ENCODE results near the gene LPAR3.
"Not testable (repeated sequence)": the region's sequence is repeated elsewhere in the genome, so short reads cannot be mapped to it uniquely, and the experiment has no call there.

Gene LPAR3

DNA sequence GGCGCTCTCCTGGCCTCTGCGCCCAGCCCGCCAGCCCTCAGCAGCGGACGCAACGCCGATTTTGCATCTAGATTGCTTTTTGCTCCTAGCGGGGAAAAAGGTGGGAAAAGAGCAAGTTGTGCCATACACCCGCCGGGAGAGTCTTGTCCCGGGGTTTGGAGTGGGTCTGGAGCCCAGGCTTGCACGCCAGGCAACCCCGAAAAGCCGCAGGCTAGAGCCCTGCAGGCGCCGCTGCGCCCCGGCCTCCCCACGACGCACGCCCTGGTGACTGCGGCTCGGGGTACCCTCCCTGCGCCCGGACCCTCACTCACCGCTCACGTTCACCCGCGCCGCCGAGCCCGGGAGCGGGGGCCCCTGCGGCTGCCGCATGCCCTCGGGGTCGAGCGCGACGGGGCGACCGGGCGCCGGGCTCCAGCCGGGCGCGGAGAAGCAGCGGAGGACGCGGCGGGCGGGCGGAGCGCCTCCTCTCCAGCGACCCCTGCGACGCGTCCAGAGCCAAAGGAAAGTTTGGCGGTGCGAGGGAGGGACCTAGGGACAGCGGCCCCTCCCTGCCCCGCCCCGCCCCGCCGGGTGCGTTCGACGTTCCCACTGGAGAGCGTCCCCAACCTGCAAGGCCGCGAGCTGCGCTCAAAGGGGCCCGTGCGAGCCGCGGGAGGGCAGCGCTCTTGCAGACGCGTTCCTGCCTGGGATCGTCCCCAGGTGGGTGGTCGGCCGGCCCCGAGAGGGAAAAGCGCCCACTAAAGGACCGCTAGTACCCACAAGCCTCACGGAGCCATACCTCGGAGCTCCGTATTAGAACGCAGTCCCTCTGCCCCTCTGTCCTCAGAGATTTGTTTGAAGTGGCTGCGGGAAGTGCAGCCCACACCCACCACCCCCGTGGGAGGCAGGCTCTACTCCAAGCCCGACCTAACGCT is at the start of gene LPAR3:
TSS of gene LPAR3 (minus strand) at position 502 of the 914 bp plus-strand sequence. CDS start 27,086 bp downstream, outside the sequence.
- DNase-seq = no peak

- no peak for DNase-seq
Measured at GRCh38 chr1:84941843-84942242, 48.8 kb upstream of the LPAR3 start.

- DNase-seq = no peak
Measured at GRCh38 chr1:84940481-84940880, 47.5 kb upstream of the LPAR3 start.

- DNase-seq = no peak
Measured at GRCh38 chr1:84939761-84940160, 46.8 kb upstream of the LPAR3 start.

DNA sequence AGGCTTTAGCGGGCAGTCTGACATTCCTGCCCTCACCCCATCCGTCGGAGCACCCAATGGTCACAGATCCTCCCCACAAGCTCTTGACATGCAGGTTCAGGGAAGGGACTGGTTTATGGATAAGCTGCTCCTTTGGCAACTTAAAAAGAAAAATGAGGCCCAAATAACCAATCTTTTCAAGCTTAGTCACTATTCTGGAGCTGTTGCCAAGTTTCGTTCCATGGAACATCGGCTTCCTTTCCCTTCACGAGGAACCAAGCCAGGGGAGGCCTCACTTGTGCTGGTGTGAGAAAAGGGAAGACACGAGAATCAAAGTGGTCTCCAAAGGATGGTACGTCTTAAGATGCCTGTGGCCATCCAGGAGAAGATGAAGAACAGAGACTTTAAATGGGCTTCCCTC is 46.1 kb upstream of the LPAR3 start:
- DNase-seq = no peak

- DNase-seq = peak; percentile 53
Measured at GRCh38 chr1:84936116-84936810, 43.3 kb upstream of the LPAR3 start.

DNA sequence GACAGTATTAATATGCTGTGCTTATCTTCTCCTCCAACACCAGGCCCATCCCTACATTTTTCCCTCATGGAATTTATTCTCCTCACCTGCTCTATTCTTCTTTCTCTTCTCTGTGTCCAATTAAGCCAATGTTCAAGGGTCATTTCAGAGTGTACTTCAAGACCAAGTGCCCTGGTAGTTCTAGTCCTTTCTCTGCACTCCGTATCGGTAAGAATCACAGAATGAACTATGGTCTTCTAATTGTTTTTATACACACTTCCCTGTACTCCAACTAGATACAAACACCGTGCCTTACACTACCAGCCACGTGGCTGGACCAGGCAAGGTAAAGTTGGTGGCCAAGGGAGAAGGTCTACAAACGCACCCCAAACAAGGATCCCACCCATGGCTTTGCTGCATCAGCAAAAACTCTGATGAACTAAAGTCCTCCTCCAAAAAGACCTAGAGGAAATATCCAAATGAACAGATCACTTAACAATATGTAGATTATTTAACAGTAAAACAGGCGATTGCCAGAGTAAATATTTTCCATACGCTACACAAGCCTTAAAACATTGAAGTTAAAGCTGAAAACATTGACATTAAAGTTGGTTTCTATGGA is 40.1 kb upstream of the LPAR3 start:
- DNase-seq = no peak

DNA sequence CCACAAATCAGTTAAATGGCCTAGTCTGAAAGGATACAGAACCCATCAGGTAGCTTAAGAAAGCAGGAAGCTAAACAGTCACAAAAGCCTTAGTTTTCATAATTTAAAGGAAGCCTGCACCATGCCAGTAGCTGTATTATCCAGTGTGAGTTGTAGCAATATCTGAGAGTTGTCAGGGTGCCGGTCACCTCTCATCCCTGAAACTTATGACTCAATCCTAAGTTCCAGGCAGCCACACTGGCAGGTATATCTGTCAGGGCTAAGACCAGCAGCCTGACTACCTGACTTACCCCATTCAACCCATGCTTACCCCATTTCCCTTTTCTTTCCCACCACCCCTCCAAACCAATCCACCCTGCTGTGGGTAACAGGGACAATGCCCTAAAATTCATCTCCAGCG is 37.8 kb upstream of the LPAR3 start:
- DNase-seq = no peak

GRCh38 chr1:84930329-84930728 is 37.3 kb upstream of the LPAR3 start:
- no peak for DNase-seq

GRCh38 chr1:84929581-84929980 is 36.6 kb upstream of the LPAR3 start:
- DNase-seq = no peak

- no peak for DNase-seq
Measured at GRCh38 chr1:84928979-84929378, 36.0 kb upstream of the LPAR3 start.

DNA sequence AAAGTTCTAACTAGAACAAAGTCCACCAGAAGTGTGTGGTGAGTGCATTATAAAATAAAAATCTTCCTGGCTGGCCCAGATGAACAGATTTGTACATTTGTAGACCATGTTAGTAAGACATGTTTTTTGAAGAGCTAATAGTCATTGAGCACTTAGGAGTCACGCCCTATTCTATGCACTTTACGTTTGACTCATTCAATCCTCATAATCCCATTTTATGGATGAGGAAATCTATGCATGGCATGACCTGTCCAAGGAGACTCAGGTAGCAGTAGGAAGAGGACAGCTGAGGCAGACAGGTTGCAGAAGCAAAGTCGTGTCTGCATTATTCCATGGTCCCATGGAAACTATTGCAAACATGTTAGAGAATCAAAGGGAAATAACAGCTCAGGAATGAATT is 30.3 kb upstream of the LPAR3 start:
- no peak for DNase-seq

DNA sequence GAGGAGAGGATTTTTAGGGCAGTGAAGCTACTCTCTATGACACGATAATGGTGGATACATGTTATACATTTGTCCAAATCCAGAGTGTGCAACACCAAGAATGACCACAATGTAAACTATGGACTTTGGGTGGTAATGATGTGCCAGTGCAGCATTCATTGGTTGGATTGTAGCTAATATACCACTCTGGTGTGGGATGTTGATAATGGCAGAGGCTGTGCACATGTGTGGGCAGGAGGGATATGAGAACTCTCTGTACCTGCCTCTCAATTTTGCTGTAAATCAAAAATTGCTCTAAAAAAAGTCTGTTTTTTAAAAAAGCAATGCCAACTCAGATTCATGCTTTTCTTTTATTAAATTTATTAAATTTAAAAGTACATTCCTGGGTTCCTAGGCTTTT is 27.2 kb upstream of the LPAR3 start:
- no peak for DNase-seq

- no peak for DNase-seq
Measured at GRCh38 chr1:84919461-84919970, 26.5 kb upstream of the LPAR3 start.

- no peak for DNase-seq
Measured at GRCh38 chr1:84918726-84919336, 25.8 kb upstream of the LPAR3 start.

DNA sequence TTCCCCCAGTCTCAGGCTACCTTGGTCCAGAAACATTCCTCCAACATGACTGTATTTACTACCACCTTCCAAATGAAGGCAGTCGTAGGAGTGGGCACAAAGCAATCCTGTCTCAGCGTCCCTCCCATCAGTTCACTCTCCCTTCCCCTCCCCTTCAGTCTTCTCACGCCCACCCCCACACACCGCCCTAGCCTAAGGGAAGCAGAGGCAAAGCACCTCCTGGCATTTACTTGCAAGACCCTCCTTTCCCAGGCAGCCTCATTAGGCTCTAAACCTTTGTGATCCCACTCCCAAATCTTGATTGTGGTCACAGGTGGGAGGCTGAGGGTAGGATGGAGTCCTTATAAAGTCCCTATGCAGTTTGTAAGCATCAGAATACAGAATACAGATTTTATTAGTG is 23.9 kb upstream of the LPAR3 start:
- no peak for DNase-seq

DNA sequence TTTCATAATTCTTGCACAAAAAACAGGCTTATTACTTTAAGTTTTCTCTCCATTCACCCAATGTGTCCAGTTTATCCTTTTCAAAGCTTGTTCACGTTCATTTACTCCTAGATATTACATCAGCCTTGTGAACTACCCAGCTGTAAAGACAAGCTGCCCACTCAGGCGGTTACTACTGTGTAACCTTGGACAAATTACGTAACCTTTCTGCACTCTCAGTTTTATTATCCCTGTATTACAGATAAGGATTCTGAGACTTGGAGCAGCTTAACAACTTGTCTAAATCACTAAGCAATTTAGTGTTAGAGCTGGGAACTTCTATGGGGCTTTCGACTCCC is 20.5 kb upstream of the LPAR3 start:
- no peak for DNase-seq

GRCh38 chr1:84912726-84913554 is 19.9 kb upstream of the LPAR3 start:
- DNase-seq = no peak

GRCh38 chr1:84908746-84909464 is 15.9 kb upstream of the LPAR3 start:
- DNase-seq = not testable (repeated sequence)

DNA sequence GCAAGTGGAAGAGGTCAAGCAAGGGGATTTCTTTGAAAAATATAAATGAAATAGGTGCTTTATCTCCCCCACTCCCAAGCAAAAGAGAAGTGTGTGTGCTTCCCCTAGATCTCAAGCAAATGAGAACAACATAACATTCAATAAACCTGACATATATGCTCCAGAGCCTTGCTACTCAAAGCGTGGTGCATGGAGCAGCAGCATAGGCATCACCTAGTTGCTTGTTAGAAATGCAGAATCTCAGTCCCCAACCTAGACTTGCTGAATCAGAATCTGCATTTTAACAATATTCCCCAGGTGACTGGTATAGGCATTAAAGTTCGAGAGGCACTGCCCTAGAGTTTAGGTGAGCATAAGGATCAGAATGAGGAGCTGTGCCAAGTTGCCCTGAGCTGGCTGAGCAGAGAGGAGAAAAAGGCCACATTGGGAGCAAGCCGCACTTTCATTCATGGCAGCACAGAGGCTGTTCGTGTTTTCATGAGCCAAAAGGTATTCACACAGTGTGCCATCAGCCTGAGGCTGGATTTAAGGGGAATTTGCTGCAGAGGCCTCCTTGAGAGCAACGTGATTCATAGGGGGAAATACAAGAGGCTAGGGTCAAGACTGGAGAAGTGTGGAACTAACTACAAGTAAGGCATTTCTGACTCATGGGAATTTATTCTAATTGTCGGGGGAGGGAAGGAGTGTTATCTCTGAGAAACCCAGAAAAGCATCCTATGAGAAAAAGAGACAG is 14.3 kb upstream of the LPAR3 start:
- no peak for DNase-seq

- not testable (repeated sequence) for DNase-seq
Measured at GRCh38 chr1:84902727-84903126, 9.7 kb upstream of the LPAR3 start.

All from NCI-H748 treated with DMSO at 0.1 percent for 48 hours (cell line).